ENCODE results near the gene EXOC6B. TPM values are rescaled to one million over a fixed set of nuclear protein-coding genes. Genes with fewer than 3 reads are reported as not detected.

Gene EXOC6B
- total and polyA plus RNA-seq, 2 donors from 2014 or later: 5.9 to 31.3 TPM

DNA sequence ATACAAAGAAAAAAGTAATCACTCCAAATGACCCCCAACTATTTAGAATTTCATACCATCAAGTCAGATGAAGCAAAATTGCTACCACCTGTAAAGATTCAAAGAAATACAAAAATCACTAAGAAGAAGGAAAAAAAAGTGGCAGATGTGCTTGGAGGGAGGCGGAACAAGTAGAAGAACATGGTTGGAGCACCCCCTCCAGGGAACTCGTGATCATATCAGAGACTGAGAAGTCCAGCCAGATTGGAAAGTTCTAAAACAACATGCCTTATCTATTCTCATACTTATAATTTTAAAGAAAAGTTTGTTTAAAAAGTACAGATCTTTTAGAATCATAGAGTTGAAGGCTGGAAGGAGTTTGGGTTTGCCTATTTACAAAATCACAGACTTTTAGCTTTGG lies 564.8 kb downstream of the EXOC6B start:
- Histone ChIP-seq H3K4me3 (ENCODE audit: low read length in 3 of 3) (no peak overlapping the region), H3K27me3 (ENCODE audit: control insufficient read depth, insufficient read depth, low read length) (no peaks in the 10 kb centered on the region), H3K4me1 (ENCODE audit: control insufficient read depth in 2 of 3, insufficient read depth in 2 of 3, low read depth in 1 of 3, low read length in 3 of 3) (no peaks in the 10 kb centered on the region), H3K27ac (ENCODE audit: low read depth in 2 of 2, low read length in 2 of 2) (no peak overlapping the region), H3K9me3 (ENCODE audit: control insufficient read depth in 2 of 3, insufficient read depth in 1 of 3, low read length in 3 of 3) (no peaks in the 10 kb centered on the region), H3K36me3 (ENCODE audit: control insufficient read depth in 2 of 3, insufficient read depth in 3 of 3, low read length in 3 of 3) (no peaks in the 10 kb centered on the region), H3K9ac (ENCODE audit: low read length in 3 of 3) (no peak overlapping the region)
- DNase-seq (no peak), FAIRE-seq (no peak)
- TF ChIP-seq, protein P1, sequence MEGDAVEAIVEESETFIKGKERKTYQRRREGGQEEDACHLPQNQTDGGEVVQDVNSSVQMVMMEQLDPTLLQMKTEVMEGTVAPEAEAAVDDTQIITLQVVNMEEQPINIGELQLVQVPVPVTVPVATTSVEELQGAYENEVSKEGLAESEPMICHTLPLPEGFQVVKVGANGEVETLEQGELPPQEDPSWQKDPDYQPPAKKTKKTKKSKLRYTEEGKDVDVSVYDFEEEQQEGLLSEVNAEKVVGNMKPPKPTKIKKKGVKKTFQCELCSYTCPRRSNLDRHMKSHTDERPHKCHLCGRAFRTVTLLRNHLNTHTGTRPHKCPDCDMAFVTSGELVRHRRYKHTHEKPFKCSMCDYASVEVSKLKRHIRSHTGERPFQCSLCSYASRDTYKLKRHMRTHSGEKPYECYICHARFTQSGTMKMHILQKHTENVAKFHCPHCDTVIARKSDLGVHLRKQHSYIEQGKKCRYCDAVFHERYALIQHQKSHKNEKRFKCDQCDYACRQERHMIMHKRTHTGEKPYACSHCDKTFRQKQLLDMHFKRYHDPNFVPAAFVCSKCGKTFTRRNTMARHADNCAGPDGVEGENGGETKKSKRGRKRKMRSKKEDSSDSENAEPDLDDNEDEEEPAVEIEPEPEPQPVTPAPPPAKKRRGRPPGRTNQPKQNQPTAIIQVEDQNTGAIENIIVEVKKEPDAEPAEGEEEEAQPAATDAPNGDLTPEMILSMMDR (IDR thresholded peaks at IDR 0.05; ENCODE audit: borderline replicate concordance, extremely low read depth, insufficient read depth): no peak
- intact Hi-C loops (cut with DNase I): no loop called here

DNA sequence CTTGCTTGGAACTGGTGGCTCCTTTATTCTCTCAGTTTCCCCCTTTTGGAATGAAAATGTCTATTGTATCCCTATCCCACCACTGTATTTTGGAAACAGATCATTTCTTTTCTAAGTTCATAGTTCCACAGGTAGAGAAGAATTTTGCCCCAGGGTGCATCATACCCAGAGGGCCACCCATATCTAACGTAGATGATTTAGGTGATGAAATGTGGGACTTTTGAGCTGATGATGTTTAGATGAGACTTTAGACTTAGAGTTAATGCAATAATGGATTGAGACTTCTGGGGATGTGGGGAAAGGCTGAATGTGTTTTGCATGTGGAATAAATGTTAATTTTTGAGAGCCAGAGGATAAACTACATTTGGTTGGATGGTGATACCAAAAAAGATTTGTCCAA lies 570.3 kb downstream of the EXOC6B start:
- intact Hi-C loops (cut with DNase I): no loop called here
- DNase-seq (no peak), FAIRE-seq (no peak)
- H3K9me3 ChIP-seq (ENCODE audit: control insufficient read depth in 2 of 3, insufficient read depth in 1 of 3, low read length in 3 of 3): no peaks in the 10 kb centered on the region
- no peak overlapping the region for H3K27ac ChIP-seq (ENCODE audit: low read depth in 2 of 2, low read length in 2 of 2)
- TF ChIP-seq, protein P1 (IDR thresholded peaks at IDR 0.05; ENCODE audit: borderline replicate concordance, extremely low read depth, insufficient read depth): no peak
- no peaks in the 10 kb centered on the region for H3K4me1 ChIP-seq (ENCODE audit: control insufficient read depth in 2 of 3, insufficient read depth in 2 of 3, low read depth in 1 of 3, low read length in 3 of 3)
- no peak overlapping the region for H3K9ac ChIP-seq (ENCODE audit: low read length in 3 of 3)
- no peak overlapping the region for H3K4me3 ChIP-seq (ENCODE audit: low read length in 3 of 3)
- H3K36me3 ChIP-seq (ENCODE audit: control insufficient read depth in 2 of 3, insufficient read depth in 3 of 3, low read length in 3 of 3): no peaks in the 10 kb centered on the region
- no peaks in the 10 kb centered on the region for H3K27me3 ChIP-seq (ENCODE audit: control insufficient read depth, insufficient read depth, low read length)

DNA sequence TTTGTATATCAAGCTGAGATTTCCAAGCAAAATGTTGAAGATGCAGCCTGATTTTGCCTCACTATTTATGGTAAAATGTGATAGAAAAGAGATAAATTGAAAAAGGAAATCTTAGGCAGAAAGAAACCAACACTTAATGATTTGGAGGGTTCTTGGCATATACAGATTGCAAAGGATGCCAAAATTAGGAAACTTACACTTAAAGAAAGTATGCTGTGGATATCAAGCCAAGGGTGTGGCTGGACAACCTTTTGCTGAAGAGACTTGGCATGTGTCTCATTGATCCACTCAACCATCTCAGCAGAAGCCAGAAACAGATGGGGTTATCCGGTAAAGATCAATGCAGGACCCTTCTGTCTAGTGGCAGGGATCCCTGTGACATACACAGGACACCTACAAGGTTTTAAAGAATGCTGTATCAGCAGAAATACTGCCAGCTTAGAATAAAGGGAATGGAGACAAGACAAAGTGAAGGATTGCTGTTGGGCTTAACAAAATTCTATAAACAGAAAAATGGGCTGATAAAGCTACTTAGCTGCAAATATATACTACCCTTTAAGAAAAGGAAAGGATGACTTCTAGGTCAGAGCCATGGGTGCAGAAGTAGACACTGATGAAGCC lies 570.9 kb downstream of the EXOC6B start:
- Histone ChIP-seq H3K9ac (ENCODE audit: low read length in 3 of 3) (no peak overlapping the region), H3K36me3 (ENCODE audit: control insufficient read depth in 2 of 3, insufficient read depth in 3 of 3, low read length in 3 of 3) (no peaks in the 10 kb centered on the region), H3K27me3 (ENCODE audit: control insufficient read depth, insufficient read depth, low read length) (no peaks in the 10 kb centered on the region), H3K4me3 (ENCODE audit: low read length in 3 of 3) (no peak overlapping the region), H3K27ac (ENCODE audit: low read depth in 2 of 2, low read length in 2 of 2) (no peak overlapping the region), H3K9me3 (ENCODE audit: control insufficient read depth in 2 of 3, insufficient read depth in 1 of 3, low read length in 3 of 3) (no peaks in the 10 kb centered on the region), H3K4me1 (ENCODE audit: control insufficient read depth in 2 of 3, insufficient read depth in 2 of 3, low read depth in 1 of 3, low read length in 3 of 3) (no peaks in the 10 kb centered on the region)
- TF ChIP-seq, protein P1 (IDR thresholded peaks at IDR 0.05; ENCODE audit: borderline replicate concordance, extremely low read depth, insufficient read depth): no peak
- intact Hi-C loops (cut with DNase I): no loop called here
- DNase-seq (no peak), FAIRE-seq (no peak)

DNA sequence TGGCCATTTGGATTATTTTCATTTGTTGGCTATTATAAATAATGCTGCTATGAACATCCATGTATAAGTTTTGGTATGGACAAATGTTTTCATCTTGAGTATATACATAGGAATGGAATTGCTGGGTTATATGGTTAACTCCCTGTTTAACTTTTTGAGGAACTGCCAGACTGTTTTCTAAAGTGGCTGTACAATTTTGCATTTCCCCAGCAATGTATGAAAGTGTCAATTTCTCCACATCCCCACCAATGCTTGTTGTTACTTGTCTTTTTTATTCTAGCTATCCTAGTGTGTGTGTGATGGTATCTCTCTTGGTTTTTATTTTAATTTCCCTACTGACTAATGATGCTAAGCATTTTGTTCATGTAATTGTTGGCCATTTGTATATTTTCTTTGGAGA lies 587.5 kb downstream of the EXOC6B start:
- Histone ChIP-seq H3K4me3 (ENCODE audit: low read length in 3 of 3) (no peak overlapping the region), H3K27ac (ENCODE audit: low read depth in 2 of 2, low read length in 2 of 2) (no peak overlapping the region), H3K4me1 (ENCODE audit: control insufficient read depth in 2 of 3, insufficient read depth in 2 of 3, low read depth in 1 of 3, low read length in 3 of 3) (no peaks in the 10 kb centered on the region), H3K9me3 (ENCODE audit: control insufficient read depth in 2 of 3, insufficient read depth in 1 of 3, low read length in 3 of 3) (no peaks in the 10 kb centered on the region), H3K27me3 (ENCODE audit: control insufficient read depth, insufficient read depth, low read length) (no peaks in the 10 kb centered on the region), H3K9ac (ENCODE audit: low read length in 3 of 3) (no peak overlapping the region), H3K36me3 (ENCODE audit: control insufficient read depth in 2 of 3, insufficient read depth in 3 of 3, low read length in 3 of 3) (no peaks in the 10 kb centered on the region)
- intact Hi-C loops (cut with DNase I): no loop called here
- DNase-seq (no peak), FAIRE-seq (no peak)
- TF ChIP-seq, protein P1 (IDR thresholded peaks at IDR 0.05; ENCODE audit: borderline replicate concordance, extremely low read depth, insufficient read depth): no peak
